NCI-H187 treated with DMSO at 0.1 percent for 48 hours (cell line): Measurements from ENCODE around the gene KCNH4.
"Not testable (repeated sequence)": the region's sequence is repeated elsewhere in the genome, so short reads cannot be mapped to it uniquely, and the experiment has no call there.

Source experiments
- DNase-seq: peaks from one replicate; lab custom pipeline; 2025; lab: John Stamatoyannopoulos, UW

KCNH4 gene

GRCh38 chr17:42180922-42181850 is at the start of gene KCNH4:
KCNH4 (minus strand) TSS chr17:42181142; CDS start chr17:42180945, 197 bp downstream.
- no peak for DNase-seq

- DNase-seq: no peak
Observed at GRCh38 chr17:42230225-42230624, 49.3 kb upstream of the KCNH4 start.

GRCh38 chr17:42227849-42228700 is 47.1 kb upstream of the KCNH4 start:
- no peak for DNase-seq

- DNase-seq: no peak
Observed at GRCh38 chr17:42225646-42226045, 44.7 kb upstream of the KCNH4 start.

GRCh38 chr17:42224651-42225050 is 43.7 kb upstream of the KCNH4 start:
- DNase-seq: no peak

- no peak for DNase-seq
Observed at GRCh38 chr17:42221886-42222745, 41.2 kb upstream of the KCNH4 start.

GRCh38 chr17:42219280-42219679 is 38.3 kb upstream of the KCNH4 start:
- DNase-seq: not testable (repeated sequence)

- no peak for DNase-seq
Observed at GRCh38 chr17:42214156-42214555, 33.2 kb upstream of the KCNH4 start.

GRCh38 chr17:42212382-42212781 is 31.4 kb upstream of the KCNH4 start:
- no peak for DNase-seq

GRCh38 chr17:42211921-42212341 is 31.0 kb upstream of the KCNH4 start:
- not testable (repeated sequence) for DNase-seq

GRCh38 chr17:42210046-42210445 is 29.1 kb upstream of the KCNH4 start:
- no peak for DNase-seq

- not testable (repeated sequence) for DNase-seq
Observed at GRCh38 chr17:42206153-42206612, 25.2 kb upstream of the KCNH4 start.

GRCh38 chr17:42203354-42203753 is 22.4 kb upstream of the KCNH4 start:
- no peak for DNase-seq

- DNase-seq: no peak
Observed at GRCh38 chr17:42202696-42203095, 21.8 kb upstream of the KCNH4 start.

GRCh38 chr17:42202159-42202558 is 21.2 kb upstream of the KCNH4 start:
- DNase-seq: no peak

GRCh38 chr17:42201458-42201772 is 20.5 kb upstream of the KCNH4 start:
- no peak for DNase-seq

- no peak for DNase-seq
Observed at GRCh38 chr17:42200706-42201457, 19.9 kb upstream of the KCNH4 start.

GRCh38 chr17:42199416-42200011 is 18.6 kb upstream of the KCNH4 start:
- DNase-seq: no peak

GRCh38 chr17:42198897-42199296 is 18.0 kb upstream of the KCNH4 start:
- DNase-seq: no peak

GRCh38 chr17:42197564-42198156 is 16.7 kb upstream of the KCNH4 start:
- DNase-seq: no peak
